Superior temporal gyrus (tissue), 1 donor: ENCODE measurements around the gene CWC27.
A peak's percentile ranks its signal among the peaks of the same experiment; 100 is the strongest.

Experiments used
- DNase-seq: peaks from one replicate; pipeline ENCODE4 v3.0.0-alpha.2; 2016; ENCODE audit errors: extremely low spot score

The CWC27 gene, protein sequence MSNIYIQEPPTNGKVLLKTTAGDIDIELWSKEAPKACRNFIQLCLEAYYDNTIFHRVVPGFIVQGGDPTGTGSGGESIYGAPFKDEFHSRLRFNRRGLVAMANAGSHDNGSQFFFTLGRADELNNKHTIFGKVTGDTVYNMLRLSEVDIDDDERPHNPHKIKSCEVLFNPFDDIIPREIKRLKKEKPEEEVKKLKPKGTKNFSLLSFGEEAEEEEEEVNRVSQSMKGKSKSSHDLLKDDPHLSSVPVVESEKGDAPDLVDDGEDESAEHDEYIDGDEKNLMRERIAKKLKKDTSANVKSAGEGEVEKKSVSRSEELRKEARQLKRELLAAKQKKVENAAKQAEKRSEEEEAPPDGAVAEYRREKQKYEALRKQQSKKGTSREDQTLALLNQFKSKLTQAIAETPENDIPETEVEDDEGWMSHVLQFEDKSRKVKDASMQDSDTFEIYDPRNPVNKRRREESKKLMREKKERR

DNA sequence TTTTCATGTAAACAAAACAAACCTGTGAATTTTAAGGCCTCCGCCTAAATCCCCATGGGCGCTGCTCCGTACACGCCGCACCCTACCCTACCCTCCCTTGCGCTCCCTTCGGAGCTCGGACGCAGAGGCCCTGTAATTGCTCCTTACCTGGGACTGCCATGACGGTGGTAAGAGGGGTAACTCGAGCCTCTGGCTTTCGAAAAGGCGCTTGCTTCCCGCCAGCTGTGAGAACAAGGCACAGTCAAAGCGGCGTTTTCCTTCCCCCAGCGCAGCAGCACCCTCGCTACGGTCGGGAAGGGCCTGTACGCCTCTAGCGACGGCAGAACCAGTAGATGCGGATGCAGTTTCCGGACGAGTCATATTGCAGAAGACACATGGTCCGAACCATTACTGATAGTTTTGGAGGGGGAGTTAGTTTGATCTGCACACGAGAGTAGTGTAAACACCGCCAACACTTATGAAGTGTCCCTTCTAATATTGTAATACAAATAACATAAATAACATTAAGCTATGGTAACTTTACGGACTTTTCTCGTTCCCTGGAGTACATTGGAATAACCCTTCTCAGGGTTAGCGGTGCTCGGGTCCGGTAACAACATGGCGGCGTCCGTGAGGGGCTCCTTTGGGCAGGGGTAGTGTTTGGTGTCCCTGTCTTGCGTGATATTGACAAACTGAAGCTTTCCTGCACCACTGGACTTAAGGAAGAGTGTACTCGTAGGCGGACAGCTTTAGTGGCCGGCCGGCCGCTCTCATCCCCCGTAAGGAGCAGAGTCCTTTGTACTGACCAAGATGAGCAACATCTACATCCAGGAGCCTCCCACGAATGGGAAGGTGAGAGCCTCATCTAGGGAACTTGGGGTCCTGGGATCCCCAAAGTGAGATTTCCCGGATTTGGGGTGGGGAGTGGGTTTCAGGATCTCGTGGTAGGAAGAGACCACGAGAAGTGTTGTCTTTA, at the start of gene CWC27, which contains the start of gene SREK1IP1:
Gene CWC27, plus strand, starts transcription at position 573 of the 955 bp plus-strand sequence. Its CDS starts 217 bp downstream, at position 790.
Gene SREK1IP1, minus strand, starts transcription at position 334 of the 955 bp plus-strand sequence. Its CDS starts 174 bp downstream, at position 160.
- DNase-seq, result peak; percentile 97

DNA sequence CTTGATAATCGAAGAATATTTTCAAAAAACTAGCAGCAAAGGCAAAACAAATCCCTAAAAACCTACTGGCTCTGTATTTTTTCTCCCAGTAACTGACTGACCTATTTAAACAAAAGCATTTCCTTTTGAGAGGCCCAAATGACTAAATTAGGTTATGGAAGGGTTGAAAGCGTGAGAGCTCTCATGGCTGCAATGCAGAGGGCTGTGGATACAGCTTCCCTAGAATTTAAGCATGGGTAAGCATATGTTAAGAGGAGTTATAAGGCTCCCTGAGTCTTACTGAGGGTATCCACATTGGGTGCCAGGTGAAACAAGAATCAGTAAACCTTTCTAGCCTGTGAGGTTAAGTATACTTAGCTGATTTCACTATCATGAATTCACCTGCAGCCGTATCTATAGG, 46.1 kb upstream of the CWC27 start:
- DNase-seq, result no peak

DNA sequence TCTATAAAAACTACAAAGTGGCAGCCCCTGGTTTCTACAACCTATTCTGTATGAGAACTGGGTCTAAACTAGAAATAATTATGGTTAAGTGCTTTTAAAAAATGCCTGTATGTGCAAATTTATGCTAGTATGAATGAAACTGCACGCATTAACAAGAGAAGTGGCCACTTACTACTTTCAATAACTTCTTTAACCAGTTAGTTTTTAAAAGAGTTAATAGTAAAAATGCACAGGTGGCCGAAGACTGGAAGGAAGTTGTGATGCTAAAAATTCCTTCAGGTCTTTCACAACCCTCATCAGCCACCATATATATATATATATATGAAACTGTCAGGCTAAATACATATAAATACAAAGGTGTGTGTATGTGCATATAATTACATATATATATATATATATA, 41.6 kb upstream of the CWC27 start:
- no peak for DNase-seq

DNA sequence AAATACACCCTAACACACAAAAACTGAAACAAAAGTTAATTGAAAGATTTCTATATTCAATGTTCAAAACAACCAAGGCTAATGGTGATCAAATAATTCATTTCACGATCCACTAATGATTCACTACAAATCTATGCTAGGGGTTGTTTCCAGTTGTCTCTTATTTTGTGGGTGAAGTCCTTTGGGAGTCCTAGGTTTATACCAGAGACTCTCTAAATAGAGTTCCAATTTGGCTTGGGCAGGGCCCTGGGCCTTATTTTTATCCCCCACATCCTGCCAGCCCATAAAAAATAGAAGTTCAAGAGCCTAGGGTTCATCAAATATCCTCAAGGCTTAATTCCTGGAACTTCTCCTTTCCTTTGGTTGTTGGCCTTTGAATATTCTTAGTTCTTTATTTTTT, 26.3 kb upstream of the CWC27 start:
- no peak for DNase-seq

DNA sequence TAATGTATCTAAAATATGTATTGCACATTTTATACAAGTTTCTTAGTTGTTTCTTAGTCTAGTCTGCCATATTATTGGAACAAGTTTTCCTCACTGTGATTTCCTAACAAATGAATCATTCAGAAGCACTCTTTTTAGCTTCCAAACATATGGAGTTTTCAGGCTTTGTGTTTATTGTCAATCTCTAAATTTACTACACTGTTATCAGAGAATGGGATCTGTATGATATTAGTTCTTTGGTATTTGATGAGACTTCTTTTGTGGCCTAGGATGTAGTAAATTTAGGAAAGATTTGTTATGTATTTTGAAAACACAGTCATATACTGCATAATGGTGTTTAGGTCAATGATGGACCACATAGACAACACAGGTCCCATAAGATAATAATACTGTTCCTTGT, 25.9 kb upstream of the CWC27 start:
- DNase-seq, result no peak

DNA sequence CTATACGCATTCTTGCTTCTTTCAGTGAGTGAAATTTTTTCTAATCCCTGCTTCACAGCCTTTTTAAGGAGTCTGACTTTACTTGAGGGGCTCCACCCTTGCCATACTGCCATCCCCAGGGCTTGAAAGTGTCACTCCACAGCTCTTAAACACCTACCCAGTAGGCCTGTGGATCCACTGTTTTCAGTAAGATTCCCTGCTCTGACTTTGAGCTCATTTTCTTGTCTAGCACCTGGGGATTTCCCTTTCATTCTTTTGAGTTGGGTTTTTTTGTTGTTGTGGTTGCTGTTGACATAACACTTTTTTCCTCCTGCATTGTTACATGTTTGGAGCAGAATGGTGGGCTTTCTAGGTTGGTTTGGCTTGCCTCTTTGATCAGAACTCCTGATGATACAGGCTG, 23.8 kb upstream of the CWC27 start:
- no peak for DNase-seq

DNA sequence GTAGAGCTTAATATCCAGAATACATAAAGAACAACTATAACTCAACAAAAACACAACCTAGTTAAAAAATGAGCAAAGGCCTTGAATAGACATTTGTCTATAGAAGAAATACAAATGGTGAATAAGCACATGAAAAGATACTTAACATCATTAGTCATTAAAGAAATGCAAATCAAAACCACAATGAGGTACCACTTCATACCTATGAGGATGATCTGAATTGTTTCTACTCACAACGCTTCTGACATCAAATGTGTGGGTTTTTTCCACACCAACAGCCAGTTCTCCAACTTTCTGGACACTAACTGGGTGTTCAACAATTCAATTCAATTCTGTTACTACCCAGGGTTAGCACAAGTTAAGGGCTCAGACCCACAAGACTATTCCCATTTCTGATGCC, 22.3 kb upstream of the CWC27 start:
- DNase-seq, result no peak

DNA sequence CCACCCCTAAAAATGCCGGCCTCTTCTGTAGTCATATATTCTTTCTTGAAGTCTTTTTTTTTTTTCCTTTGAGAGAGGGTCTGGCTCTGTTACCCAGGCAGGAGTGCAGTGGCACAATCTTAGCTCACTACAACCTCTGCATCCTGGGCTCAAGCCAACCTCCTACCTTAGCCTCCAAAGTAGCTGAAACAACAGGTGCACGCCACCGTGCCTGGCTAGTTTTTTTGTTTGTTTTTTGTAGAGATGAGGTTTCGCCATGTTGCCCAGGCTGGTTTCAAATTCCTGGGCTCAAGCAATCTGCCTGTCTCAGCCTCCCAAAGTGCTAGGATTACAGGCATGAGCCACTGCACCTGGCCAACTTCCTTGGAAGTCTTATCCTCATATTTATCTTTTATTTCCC, 19.3 kb upstream of the CWC27 start:
- DNase-seq, result no peak

DNA sequence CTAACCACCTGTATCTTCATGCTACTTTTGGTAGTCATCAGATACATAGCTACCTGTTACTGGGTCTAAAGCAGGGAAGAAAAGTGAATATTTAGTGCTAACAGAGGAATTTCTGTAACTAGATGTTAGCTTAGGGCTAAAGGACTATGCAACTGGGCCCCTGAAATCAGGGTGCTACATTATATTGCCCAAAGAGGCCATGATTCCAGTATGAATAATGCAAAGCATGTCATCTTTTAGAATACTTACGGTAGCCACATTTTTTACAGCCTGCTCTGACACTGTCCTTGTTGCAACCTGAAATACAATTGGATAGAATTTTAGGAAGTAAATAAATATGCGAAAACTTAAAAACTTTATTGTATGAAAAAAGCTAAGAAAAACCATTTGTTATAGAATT, 14.7 kb upstream of the CWC27 start:
- DNase-seq, result no peak

DNA sequence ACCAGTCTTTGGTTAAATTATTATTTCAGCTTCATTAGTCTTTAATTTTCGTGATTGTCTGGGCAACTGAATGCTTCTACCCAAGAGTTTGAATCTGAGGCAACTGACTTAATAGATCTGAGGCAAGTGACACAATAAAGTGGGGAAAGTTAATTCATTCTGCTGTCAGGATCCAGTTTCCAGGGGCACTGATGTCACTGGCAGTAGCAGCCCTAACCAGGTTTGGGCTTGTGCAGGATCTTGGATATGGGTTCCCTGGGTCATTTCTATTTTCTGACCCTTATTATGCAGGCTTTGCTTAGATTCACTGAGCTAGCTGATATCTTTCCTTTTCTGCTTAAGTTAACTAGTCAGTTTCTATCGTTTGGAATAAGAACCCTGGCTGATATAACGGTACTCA, 9.8 kb upstream of the CWC27 start:
- no peak for DNase-seq

DNA sequence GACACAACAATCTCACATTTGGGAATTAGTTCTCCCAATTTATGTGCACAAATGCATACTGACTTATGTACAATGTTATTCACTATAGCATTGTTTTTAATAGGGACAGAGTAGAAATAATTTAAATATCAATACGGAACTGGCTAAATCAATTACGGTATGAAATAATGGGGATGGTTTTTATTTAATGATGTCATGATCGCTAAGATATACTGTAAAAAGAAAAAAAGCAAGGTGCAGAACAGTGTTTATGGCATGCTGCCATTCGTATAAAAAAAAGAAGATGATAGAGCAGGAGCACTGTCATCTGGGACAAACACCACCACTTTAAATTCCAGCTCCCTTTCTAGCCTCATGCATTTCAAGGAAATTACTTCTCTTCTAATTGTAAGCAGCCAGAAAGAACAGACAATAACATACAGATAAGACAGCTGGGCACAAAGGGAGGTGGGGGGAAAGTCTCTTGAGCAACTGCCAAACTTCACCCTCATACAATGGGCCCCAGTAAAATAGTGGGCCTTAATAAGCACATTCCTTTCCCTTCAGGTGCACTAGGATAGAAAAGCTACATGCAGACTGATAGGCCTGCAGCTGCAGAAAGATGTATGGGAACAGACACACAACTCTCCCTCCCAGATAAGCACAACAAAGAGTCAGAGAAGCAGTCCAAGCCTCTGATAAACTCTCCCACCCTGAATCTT, 8.6 kb upstream of the CWC27 start:
- DNase-seq, result no peak

DNA sequence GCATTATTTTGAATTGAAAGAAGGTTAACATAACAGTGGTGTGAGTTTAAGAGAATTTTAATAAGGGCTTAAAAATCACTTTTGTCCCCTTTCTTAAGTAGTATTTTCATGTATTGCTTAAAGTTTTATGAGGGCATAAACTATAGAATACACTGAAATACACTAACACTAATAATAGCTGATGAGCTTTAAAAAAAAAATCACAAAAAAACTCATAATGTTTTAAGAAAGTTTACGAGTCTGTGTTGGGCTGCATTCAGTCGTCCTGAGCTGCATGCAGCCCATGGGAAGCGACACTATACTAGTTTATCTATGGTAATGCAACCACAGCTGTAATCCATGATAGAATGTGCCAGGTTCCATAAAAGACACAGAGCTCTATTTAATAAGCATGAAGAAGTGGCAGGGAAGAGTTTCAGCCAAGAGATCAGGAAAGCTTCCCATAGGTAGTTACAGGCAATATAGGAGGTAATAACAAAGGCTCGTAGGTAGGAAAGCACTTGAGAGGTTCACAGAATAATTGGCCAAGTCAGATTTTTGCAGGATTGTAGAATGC, 4.7 kb upstream of the CWC27 start:
- no peak for DNase-seq

DNA sequence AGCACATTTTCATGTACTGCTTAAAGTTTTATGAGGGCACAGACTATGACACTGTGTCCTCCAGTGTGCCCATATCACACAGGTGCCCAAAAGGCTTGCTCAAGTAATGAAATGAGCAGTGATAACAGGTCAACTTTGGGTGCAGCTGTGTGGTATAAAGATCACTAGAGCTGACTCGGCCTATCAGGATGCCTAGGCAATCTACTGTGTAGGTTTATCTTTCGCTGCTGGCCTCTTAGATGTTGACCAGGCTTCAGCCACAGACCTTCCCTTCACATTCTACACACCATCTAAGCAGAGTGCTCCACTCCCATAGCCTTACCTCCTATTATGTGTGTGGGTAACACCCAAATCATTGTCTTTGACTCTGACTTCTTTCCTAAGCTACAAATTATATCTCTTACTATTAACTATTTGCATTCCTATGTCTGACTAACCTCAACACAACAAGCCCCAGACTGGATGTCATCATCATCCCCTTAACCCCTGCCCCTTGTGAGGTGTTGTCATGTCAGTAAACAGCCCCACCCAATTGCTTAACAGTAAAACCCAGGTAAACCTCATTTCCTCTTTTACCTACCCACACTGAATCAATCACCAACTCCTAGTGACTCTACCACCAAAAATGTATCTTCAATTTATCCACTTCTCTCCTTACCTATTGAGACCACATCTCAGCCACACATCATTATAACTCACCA, 2.8 kb upstream of the CWC27 start:
- no peak for DNase-seq

DNA sequence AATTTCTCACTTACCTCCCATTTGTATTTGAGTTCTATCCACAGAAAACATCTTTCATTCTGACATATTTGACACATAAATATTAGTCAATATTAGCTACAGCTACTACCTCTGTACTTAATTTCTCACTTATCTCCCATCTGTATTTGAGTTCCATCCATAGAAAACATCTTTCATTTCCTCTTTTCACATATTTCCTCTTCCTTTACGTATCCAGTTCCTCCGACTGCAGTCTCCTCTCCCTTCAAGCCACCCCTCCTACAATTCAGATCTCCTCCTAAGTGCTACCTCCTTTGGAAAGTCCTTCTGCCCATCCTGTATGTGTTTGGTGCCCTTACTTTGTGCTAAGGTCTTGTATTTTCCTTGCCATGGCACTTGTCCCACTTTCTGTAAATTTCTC, 1.8 kb upstream of the CWC27 start:
- no peak for DNase-seq

DNA sequence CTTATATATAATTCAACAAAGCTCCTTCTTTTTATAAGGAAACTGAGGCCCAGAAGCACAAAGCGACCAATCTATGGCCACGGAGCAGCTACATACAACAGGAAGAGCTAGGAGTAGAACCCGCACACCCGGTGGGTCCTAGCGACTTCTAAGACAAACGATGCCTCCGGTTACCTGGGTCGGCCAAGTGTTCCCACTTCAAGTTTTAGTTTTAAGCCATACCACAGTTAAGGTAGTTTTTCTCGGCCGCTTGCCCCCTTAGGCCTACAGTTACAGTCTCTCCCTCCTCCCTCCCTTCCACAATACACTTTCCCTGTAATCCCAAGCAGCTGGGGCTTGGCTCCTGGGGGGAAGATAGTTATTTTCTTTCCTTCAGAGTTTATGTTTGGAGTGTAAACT, 772 bp upstream of the CWC27 start:
- no peak for DNase-seq

DNA sequence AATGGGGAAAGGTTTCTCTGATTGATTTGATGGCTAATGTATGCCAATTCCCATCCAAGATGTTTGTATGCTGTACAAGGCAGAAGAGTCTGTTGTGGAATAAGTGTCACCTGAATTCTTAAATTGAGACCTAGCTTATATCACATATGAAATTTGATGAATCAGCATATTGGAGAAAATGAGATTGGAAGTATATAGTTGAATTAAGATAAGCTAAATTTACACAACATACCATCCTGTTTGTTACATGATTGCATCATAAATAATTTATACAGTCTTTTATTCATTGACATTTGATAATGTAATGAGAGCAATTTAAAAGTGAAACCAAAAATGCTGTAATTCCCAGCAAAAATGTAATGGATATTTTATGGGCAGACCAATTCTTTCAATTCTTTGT, 1.1 kb downstream of the CWC27 start:
- DNase-seq, result no peak

DNA sequence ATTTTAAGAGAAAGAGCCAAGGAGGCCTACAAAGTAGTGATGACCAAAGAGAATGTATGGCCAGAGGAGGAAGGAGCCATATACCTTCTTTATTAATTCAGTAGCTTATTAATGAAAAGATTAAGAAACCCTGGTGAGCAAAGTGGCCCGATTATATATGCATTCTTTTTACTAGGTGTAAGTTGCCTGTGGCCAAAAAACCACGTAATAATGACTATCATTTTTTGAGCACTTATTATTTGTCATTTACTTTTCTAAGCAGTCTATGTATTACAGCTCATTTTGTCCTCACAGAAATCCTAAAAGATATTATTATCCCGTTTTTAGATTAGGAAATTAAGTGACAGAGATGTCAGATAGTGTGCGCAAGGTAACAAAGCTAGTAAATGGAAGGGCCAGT, 3.0 kb downstream of the CWC27 start:
- DNase-seq, result no peak

DNA sequence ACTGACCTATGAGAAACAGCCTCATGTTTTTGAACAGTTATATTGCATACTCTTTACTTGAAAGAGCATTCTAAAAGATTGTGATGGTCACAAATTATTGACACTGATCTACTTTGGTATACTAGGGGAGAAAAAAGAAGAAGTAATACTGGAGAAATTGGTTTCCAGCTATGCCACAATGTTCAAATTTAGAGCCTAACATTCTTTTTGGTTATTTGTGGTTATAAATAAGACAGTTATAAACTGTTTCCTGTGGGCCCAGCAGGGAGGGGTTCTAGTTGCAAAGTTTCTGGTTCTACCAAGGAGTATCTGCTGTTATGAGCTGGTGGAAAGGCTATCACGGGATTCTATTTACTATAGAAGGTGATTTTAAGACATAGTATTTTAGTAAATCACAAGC, 4.8 kb downstream of the CWC27 start:
- DNase-seq, result no peak

DNA sequence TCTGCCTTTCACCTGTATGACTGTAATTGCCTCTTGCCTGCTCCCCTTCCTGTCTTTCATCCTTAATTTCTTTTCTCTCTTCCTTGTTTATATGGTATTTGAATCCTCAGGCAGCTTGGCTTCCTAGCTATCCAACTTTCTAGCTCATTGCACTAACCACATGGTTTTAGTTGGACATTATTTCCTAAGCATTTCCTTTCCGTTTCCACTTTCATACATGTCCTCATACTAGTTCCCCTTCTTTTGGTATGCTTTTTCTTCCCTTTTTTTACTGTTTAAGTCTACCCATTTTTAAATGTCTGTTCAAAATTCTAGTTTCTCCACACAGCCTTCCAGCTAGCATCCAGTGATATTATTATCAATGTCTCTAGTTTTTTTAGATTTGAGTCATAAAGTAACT, 6.6 kb downstream of the CWC27 start:
- DNase-seq, result no peak

DNA sequence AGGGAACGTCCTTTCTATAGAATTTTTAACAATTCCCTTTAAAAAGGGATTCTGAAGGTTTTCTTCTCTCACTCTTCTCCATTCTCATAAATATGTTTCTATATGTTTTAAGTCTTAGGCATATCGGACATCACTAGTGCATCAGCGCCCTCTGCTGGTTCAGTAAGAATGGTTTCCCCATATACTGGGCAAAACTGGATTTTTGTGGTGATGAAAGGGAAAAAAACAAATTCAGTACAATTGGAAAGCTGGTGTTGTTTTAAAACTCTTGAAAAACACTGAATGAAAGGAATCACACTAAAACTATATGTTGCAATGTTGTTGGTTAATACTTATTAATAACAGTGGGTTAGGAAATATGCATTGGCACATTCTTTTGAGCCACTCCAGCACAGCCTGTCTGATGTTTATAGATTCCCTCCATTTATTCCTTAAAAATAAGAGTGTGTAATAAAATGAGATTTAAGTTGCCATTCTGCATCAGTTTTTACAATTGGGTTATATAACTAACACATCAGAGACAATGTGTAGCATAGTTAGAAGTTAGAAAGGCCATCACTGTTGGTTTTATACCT, 15.8 kb downstream of the CWC27 start:
- DNase-seq, result peak; percentile 93

DNA sequence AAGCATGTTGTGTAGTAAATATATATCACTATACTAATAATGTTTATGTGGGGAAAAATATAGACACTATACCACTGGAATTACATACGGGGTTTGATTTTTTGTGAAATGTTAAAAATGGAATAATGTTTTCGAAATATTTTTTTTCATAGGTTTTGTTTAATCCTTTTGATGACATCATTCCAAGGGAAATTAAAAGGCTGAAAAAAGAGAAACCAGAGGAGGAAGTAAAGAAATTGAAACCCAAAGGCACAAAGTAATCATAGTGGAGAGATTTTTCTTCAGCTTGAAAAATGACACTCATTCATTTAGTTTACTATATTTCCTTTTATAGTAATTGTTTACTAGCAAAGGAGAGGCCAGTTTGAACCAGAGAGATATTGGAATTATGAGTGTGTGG, 17.6 kb downstream of the CWC27 start:
- DNase-seq, result no peak
